HG03045 (cell line): Measurements from ENCODE around the gene NRIP2.
"Not testable (repeated sequence)": the region's sequence is repeated elsewhere in the genome, so short reads cannot be mapped to it uniquely, and the experiment has no call there.

ENCODE experiments used
- ATAC-seq: cut with Tn5 transposase; IDR thresholded peaks from one replicate; pipeline ENCODE4 v1.9.1; 2021; ENCODE audit warnings: mild to moderate bottlenecking, moderate library complexity; ENCODE audit not compliant: unreplicated experiment

The NRIP2 gene

DNA sequence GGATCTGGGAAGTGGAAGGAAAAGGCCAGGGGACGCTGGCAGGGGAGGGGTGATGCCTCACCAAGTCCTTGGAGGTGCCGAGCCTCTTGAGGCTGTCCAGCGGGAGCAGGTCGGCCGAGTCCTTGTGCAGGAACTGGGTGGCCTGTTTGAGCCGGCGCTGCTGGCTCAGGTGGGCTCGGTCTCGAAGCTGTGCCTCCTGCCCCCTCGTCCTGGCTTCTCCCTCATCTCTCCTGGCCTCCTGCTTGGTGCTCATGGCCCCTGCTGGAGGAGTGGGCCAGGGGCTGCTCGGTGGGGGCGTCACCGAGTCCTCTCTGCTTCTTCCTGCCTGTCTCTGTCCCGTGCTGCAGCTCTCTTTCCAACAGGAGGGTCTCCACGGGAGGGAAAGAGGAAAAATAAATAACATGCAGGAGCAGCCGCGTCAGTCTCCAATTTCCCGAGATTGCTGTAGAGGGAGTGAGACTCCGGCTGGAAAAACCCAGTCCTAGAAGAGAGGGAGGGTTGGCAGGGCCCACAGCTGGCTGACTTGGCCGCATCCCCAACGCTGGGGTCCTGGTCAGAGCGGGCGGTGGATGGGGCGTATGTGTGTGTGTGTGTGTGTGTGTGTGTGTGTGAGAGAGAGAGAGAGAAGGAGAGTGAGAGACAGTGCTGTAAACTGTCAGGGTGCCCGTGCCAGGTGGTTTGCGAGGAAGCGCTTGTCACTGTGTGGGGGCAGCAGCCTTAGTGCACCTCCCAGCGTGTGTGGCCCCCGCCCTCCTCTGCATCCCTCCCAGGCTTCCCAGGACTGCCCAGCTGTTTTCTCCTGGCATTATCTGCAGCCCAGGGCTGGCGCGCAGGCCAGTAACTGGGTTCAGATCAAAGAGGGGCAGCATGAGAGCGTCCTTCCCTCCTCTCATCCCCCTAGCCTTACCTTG is at the start of gene NRIP2:
NRIP2 (minus strand) TSS at position 455 of the 911 bp plus-strand sequence; CDS start at position 403, 52 bp downstream.
- no peak for ATAC-seq

DNA sequence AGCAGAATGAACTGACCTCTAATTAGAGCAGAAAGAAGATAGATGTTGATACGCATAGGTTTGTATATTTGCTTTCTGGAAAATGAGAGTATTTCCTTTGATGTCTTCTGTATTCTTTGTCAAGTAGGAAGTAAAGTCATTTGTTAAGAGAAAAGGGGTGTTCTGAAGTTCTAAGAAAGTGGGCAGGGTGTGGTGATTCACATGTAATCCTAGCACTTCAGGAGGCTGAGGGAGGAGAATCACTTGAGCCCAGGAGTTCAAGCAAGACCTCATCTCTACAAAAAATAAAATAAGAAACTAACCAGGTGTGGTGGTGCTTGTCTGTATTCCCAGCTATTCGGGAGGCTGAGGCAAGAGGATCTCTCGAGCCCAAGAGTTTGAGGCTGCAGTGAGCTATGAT is 45.0 kb upstream of the NRIP2 start:
- ATAC-seq = no peak

DNA sequence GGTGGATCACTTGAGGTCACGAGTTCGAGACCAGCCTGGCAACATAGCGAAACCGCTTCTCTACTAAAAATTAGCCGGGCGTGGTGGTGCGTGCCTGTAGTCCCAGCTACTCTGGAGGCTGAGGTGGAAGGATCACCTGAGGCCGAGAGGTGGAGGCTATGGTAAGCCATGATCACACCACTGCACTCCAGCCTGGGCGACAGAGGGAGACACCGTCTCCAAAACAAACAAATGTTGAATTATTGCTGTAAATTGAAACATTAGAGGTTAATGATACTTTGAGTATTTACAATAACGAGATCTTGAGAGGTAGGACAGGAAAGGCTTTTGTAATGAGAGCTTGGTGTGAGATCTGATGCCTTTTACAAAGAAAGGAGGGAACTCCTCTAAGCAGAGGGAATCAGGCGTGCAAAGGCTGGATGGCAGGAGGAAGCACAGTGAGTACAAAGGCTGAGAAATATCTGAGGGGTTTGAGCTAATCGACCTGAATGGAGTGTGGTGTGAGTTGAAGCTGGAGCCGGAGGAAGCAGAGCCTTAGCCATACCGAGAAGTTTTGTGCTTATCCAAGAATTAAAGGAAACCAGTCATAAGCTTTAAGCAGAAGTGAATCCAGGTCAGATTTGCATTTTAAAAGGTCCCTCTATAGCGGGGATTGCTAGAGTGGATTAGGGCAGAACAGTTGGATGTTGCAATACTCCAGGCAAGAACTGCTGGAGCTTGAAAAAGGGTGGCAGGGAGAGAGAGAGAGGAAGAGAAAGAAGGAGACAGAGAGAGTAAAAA is 43.3 kb upstream of the NRIP2 start:
- no peak for ATAC-seq

- ATAC-seq = peak; percentile 76
These were observed 42.5 kb upstream of the NRIP2 start, which contains the start of the genes FOXM1 and RHNO1 for GRCh38 chr12:2877047-2877952. Gene FOXM1 (minus strand): TSS chr12:2877174. CDS start chr12:2874478, 2,696 bp downstream. Gene RHNO1 (plus strand): TSS chr12:2877223. CDS start chr12:2885367, 8,144 bp downstream.

GRCh38 chr12:2876431-2877046 is 41.7 kb upstream of the NRIP2 start:
- peak; percentile 14 for ATAC-seq

DNA sequence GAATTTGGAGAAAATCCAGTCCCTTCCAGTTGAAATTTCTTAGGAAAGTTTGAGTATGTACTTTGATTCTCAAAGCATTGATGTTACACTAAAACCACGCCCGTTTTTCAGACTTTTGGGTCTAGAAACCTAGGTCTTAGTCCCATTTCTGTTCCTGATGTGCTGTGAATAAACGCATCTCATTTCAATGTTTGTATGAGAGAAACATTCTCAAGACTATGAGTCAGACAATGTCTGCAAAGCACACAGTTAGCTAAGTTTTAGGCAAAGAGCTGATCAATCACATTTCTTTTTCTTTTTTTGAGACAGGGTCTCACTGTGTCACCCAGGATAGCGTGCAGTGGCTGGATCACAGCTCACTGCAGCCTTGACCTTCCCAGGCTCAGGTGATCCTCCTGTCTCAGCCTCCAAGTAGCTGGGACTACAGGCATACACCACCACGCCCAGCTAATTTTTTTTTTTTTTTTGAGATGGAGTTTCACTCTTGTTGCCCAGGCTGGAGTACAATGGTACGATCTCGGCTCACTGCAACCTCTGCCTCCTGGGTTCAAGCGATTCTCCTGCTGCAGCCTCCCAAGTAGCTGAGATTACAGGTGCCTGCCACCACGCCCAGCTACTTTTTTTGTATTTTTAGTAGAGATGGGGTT is 34.3 kb upstream of the NRIP2 start:
- ATAC-seq = not testable (repeated sequence)

DNA sequence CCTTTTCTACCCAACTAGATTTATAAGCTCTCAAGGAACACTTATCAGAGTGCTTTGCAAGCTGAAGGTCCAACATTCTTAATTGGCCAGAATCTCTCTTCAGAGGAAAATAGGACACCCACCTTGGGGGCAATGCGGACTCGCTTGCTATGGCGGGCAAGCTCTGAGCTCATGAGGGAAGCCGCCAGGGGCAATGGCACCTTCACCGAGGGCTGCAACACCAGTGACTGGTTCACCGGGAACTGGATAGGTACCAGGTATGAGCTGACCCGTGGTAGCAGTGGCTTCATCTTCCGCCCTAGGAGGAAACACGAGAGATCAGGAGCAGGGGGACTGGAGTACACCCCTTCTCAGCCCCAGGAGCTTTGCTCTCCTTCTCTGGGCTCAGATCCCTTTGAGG is 29.4 kb upstream of the NRIP2 start:
- ATAC-seq = no peak

- ATAC-seq = not testable (repeated sequence)
These were observed 28.6 kb upstream of the NRIP2 start for GRCh38 chr12:2863402-2863801.

- no peak for ATAC-seq
These were observed 28.0 kb upstream of the NRIP2 start for GRCh38 chr12:2862876-2863275.

GRCh38 chr12:2860170-2860569 is 25.3 kb upstream of the NRIP2 start:
- no peak for ATAC-seq

DNA sequence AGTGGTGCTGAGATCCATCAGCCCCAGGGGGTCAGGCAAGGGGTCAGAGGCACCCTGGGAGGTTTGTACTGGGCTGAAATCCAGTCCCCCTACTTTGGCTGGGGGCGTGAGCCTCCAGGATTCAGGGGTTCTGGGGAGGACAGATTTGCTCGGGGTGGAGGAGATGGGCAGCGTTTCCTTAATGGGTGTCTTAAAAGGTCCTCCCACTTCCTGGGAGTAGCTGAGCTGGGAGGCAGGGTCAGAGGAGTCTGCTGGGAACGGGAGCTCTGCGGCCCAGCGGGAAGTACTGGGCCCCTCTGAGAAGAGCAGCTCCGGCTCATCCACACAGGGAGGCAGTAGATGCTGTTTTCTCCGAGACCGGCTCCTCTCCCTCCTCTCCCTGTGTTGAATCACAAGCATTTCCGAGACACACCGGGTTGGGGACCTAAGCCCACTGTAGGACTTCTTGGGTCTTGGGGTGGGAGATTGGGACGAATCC is 24.1 kb upstream of the NRIP2 start:
- ATAC-seq = no peak

GRCh38 chr12:2858334-2858733 is 23.5 kb upstream of the NRIP2 start:
- no peak for ATAC-seq

DNA sequence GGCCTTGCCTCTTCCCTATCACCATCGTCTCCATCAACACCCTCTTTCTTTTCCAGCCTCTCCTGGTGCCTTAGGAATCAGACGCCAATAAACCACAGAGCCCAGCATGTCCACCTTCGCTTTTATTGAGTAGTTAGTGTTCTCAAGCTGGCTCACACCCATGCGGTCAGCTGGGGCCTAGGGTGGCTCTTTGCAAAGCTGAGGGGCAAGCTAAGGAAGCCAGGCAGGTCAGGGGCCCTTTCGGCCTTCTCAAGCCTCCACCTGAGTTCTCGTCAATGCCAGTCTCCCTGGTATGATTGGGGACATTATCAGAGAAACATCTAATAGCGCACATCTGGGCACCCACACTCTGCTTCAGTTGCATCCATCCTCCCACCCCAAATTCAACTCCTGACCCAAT is 22.7 kb upstream of the NRIP2 start:
- ATAC-seq = no peak

DNA sequence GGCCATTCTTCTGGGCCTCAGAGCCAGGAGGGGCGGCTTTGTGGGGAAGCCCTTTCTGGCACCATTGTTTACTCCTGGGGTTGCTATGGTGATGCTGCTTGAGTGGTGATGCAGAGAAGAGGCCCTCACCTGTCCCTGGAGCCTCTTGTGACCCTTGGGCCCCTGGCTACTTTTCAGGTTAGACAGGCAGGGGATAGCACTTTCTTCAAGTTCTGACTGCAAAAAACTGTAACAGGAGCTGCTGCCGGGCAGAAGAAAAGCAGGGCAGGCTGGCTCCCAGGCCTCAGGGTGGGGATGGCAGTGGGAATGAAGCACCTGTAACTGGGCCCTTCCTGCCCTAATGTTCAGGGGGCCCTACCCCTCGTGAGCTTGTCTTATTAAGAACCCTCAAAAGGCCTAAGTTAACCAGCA is 22.2 kb upstream of the NRIP2 start, which contains the start of gene TEX52:
TEX52 (minus strand) TSS at position 19 of the 411 bp plus-strand sequence; CDS start at position 6, 13 bp downstream.
- ATAC-seq = no peak

- no peak for ATAC-seq
These were observed 21.2 kb upstream of the NRIP2 start for GRCh38 chr12:2856051-2856450.

DNA sequence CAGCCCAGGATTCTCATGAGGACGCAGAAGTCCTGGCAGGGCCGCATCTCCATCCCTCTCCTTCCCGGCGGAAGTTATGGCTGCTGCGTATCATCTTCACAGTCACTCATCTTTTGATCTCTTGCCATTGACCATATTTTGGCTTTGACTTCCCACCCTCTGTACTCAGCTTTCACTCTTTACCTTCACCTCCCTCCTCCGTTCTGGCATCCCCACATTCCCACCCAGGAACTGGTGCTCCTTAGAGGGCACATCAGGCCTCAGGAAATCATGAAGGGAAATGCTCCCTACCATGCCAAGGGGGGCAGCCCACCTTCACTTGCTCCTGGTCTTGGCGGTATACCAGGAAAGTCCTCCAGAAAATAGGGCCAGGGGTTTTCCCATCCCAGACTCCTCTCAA is 20.7 kb upstream of the NRIP2 start:
- ATAC-seq = no peak

DNA sequence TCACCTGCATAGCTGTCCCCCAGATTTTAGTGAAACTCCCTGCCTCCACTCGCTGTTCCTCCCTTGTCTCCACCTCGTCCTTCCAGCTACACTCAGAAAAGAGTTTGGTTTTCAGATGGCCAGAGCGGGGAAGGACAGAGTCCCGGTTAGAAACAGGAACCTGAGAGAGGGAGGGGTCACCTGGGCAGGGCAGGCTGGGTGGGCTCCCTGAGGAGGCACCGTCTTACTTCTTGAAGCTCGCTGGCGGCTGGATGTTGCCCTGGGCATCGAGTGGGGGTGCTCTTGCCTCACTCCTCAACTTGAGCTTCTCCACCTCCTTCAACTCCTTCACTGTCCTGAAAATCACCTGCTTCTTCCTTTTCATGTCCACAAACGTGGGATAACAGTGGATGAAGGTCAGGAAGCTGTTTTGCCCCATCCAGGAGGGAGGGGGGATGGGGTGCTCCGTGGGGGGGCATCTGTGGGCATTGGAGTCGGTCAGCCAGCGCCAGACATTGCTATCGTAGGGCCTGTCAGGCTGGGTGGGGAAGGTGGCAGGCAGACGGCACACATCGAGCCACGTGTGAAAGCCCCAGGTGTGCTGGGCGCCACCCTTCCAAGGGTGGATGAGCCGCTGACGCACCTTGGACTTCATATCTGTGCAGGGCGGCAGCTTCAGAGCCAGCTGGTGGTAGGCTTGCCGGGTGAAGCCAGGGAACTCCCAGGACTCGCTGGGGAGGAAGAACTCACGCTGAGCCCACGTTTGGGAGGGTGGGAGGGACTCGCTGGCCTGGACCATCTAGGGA is 20.0 kb upstream of the NRIP2 start:
- no peak for ATAC-seq

DNA sequence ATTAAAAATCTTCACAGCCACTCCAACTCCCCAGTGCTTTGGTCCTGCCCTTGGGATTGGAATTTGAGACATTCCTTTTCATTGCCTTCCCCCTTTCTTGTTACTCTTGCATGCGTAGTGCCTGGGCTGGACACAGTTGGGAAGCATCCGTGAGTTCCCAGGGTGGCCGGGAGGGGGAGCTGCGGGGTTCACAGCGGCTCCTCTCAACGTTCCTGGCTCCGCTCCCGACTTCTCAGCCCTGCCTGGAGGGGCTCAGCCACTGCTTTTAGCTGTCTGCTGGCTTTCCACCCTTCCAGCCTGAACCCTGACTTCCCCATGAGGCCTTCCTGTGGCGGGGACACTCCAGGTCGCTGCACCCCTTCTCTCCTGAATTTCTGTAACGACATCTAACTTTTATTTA is 18.8 kb upstream of the NRIP2 start:
- ATAC-seq = no peak

DNA sequence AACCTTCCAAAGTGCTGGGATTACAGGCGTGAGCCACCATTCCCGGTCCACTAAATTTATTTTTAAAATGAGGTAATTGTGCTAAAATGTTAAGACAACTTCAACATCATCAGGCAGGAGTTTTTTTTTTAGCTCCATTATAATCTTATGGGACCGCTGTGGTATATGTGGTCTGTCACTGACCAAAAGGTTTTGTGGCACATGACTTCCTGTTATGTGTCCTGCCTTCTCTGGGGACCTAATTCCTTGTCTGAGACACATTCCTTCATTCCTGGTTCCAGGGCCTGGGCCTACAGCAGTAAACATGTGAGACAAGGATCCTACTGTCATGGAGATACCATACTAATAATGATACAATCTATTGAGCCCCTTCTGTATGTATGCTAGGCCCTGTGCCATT is 17.1 kb upstream of the NRIP2 start:
- ATAC-seq = no peak
